ENCODE results near the gene PRKAR1B.

The PRKAR1B gene

DNA sequence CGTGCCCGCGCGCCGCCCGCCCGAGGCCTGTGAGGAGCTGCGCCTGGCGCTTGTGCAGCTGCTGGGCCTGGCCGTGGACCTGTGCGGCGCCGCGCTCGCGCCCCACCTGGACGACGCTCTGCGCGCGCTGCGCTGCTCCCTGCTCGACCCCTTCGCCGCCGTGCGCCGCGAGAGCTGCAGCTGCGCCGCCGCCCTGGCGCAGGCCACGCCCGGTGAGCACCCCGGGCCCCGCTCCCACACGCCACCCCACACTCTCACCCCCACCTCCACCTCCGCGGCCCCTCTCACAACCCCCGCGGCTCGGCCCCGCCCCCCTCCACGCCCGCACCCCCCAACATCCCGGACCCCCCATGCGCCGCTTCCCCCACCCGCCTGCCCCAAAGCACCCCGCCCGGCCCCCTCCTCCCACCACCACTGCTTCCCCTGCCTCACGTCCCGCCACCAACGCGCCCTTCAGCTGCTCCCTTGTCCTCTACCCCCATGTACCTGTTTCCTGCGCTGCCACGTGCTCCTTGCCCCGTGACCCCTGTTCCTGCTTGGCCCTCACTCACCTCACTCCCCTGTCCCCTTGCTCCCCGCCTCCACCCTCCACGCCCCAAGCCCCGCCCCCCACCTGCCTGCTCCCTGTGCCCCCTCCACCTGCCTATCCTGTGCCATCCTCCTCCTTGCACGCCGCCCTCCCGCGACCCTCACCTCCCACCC lies at the start of gene PRKAR1B:
Gene PRKAR1B (minus strand): TSS at position 178 of the 702 bp plus-strand sequence. CDS start 15,776 bp downstream, outside the sequence.
- peaks cover 67% of the 10 kb centered on the region for H3K36me3 ChIP-seq (ENCODE audit: insufficient read depth, low read length)
- peak within 1 kb of the TSS; percentile 37 for H3K27ac ChIP-seq (ENCODE audit: low read depth, low read length, poor library complexity, severe bottlenecking)
- H3K4me1 ChIP-seq (ENCODE audit: insufficient read depth, low read length, severe bottlenecking) = peaks cover 21% of the 10 kb centered on the region
- no peaks in the 10 kb centered on the region for H3K27me3 ChIP-seq (ENCODE audit: insufficient read depth, low read length)
- H2AFZ ChIP-seq (ENCODE audit: low read length) = no peak within 1 kb of the TSS
- H3K9me2 ChIP-seq (ENCODE audit: low read depth, low read length) = no peaks in the 10 kb centered on the region
- H3K4me2 ChIP-seq (ENCODE audit: low read length) = peak within 1 kb of the TSS; percentile 90
- peak within 1 kb of the TSS; percentile 73 for H3K9ac ChIP-seq (ENCODE audit: low read length)
- no peaks in the 10 kb centered on the region for H4K20me1 ChIP-seq (ENCODE audit: insufficient read depth, low read length)
- no peaks in the 10 kb centered on the region for H3F3A ChIP-seq (ENCODE audit: insufficient read depth, low read length)
- no peak for TF ChIP-seq EZH2 (IDR thresholded peaks at IDR 0.05; ENCODE audit: borderline replicate concordance, low read length)
- no peak for TF ChIP-seq CTCF (IDR thresholded peaks at IDR 0.05; ENCODE audit: low read length)
- peaks cover 2% of the 10 kb centered on the region; the same call in 1 of the 2 replicates for H3K9me3 ChIP-seq (ENCODE audit: low read length)
- peak within 1 kb of the TSS; percentile 67 for H3K4me3 ChIP-seq (ENCODE audit: low read depth, low read length, poor library complexity, severe bottlenecking)
- peaks cover 11% of the 10 kb centered on the region for H3K79me2 ChIP-seq (ENCODE audit: insufficient read depth, low read length)

DNA sequence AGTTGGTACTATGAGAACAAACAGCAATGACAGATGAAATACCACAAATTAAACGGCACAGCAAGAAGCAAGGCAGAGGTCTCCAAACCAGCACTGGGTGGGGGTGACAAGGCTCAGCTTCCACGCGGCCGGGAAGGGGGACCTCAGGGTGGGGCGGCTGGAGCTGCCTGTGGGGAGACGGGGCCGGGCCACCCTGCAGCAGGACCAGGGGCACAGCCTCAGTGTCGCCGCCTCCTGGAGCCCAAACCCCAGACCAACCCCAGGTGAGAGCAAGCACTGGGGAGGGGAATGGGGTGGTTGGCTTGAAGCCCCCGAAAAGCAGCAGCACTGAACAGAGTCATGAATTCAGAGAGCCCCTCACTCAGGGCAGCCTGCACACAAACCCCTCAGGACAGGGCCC lies 49.3 kb upstream of the PRKAR1B start:
- Histone ChIP-seq H3F3A (ENCODE audit: insufficient read depth, low read length) (no peaks in the 10 kb centered on the region), H3K4me1 (ENCODE audit: insufficient read depth, low read length, severe bottlenecking) (no peaks in the 10 kb centered on the region), H3K9me2 (ENCODE audit: low read depth, low read length) (no peaks in the 10 kb centered on the region), H3K4me3 (ENCODE audit: low read depth, low read length, poor library complexity, severe bottlenecking) (no peak overlapping the region), H3K4me2 (ENCODE audit: low read length) (no peak overlapping the region), H4K20me1 (ENCODE audit: insufficient read depth, low read length) (no peaks in the 10 kb centered on the region), H3K9me3 (ENCODE audit: low read length) (no peaks in the 10 kb centered on the region), H3K27me3 (ENCODE audit: insufficient read depth, low read length) (no peaks in the 10 kb centered on the region), H3K9ac (ENCODE audit: low read length) (no peak overlapping the region), H2AFZ (ENCODE audit: low read length) (no peak overlapping the region), H3K36me3 (ENCODE audit: insufficient read depth, low read length) (peaks cover 55% of the 10 kb centered on the region), H3K79me2 (ENCODE audit: insufficient read depth, low read length) (no peaks in the 10 kb centered on the region), H3K27ac (ENCODE audit: low read depth, low read length, poor library complexity, severe bottlenecking) (no peak overlapping the region)
- TF ChIP-seq EZH2 (IDR thresholded peaks at IDR 0.05; ENCODE audit: borderline replicate concordance, low read length) (no peak), CTCF (IDR thresholded peaks at IDR 0.05; ENCODE audit: low read length) (no peak)

- H2AFZ ChIP-seq (ENCODE audit: low read length) = no peak overlapping the region
- no peaks in the 10 kb centered on the region for H3F3A ChIP-seq (ENCODE audit: insufficient read depth, low read length)
- peaks cover 38% of the 10 kb centered on the region for H3K36me3 ChIP-seq (ENCODE audit: insufficient read depth, low read length)
- H4K20me1 ChIP-seq (ENCODE audit: insufficient read depth, low read length) = no peaks in the 10 kb centered on the region
- TF ChIP-seq EZH2 (IDR thresholded peaks at IDR 0.05; ENCODE audit: borderline replicate concordance, low read length) (no peak), CTCF (IDR thresholded peaks at IDR 0.05; ENCODE audit: low read length) (peak; percentile 94)
- H3K9me3 ChIP-seq (ENCODE audit: low read length) = no peaks in the 10 kb centered on the region
- no peaks in the 10 kb centered on the region for H3K9me2 ChIP-seq (ENCODE audit: low read depth, low read length)
- H3K4me3 ChIP-seq (ENCODE audit: low read depth, low read length, poor library complexity, severe bottlenecking) = no peak overlapping the region
- no peaks in the 10 kb centered on the region for H3K27me3 ChIP-seq (ENCODE audit: insufficient read depth, low read length)
- no peak overlapping the region for H3K9ac ChIP-seq (ENCODE audit: low read length)
- H3K4me1 ChIP-seq (ENCODE audit: insufficient read depth, low read length, severe bottlenecking) = no peaks in the 10 kb centered on the region
- no peak overlapping the region for H3K27ac ChIP-seq (ENCODE audit: low read depth, low read length, poor library complexity, severe bottlenecking)
- no peaks in the 10 kb centered on the region for H3K79me2 ChIP-seq (ENCODE audit: insufficient read depth, low read length)
- H3K4me2 ChIP-seq (ENCODE audit: low read length) = no peak overlapping the region
Observed at GRCh38 chr7:774161-775109, 47.4 kb upstream of the PRKAR1B start.

All from OCI-LY1 (cell line).